Measurements from ENCODE around the gene CA10. TPM values are rescaled to one million over a fixed set of nuclear protein-coding genes. Genes with fewer than 3 reads are reported as not detected.

The CA10 gene
- total and polyA plus RNA-seq, 2 donors (not counting 3 experiments of a cell fraction or from before 2014, with no cell fraction given), result not detected

GRCh38 chr17:52160136-52160567 lies 1.6 kb upstream of the CA10 start:
- Histone ChIP-seq H3K27me3 (ENCODE audit: control insufficient read depth in 2 of 2, insufficient read depth in 2 of 2, low read length in 2 of 2) (peaks cover 4 to 6% of the 10 kb centered on the region in 2 experiments), H3K36me3 (ENCODE audit: control insufficient read depth in 2 of 2, extremely low read depth in 1 of 2, insufficient read depth in 2 of 2, low read length in 2 of 2) (no peaks in the 10 kb centered on the region), H3K4me3 (replicated peaks in 1 of 3; ENCODE audit: insufficient read depth in 1 of 3, low read depth in 1 of 3, low read length in 3 of 3) (no peak overlapping the region), H3K9me3 (replicated peaks; ENCODE audit: control insufficient read depth, insufficient read depth, low read length) (no peaks in the 10 kb centered on the region), H3K9ac (replicated peaks; ENCODE audit: extremely low read depth, insufficient read depth, low read length) (no peak overlapping the region), H3K27ac (ENCODE audit: insufficient read depth, low read depth, low read length) (no peak overlapping the region), H4K20me1 (replicated peaks; ENCODE audit: control insufficient read depth, extremely low read depth, insufficient read depth, low read length) (no peaks in the 10 kb centered on the region), H3K4me2 (ENCODE audit: insufficient read depth, low read length) (no peak overlapping the region), H3K4me1 (ENCODE audit: control insufficient read depth, extremely low read depth, insufficient read depth, low read length) (no peaks in the 10 kb centered on the region), H3K79me2 (ENCODE audit: control insufficient read depth, insufficient read depth, low read length) (no peaks in the 10 kb centered on the region), H3K9me1 (replicated peaks; ENCODE audit: control insufficient read depth, extremely low read depth, insufficient read depth, low read length) (no peaks in the 10 kb centered on the region), H2AFZ (ENCODE audit: low read depth, low read length) (no peak overlapping the region)
- intact Hi-C loops (cut with micrococcal nuclease) (no loop called here), dilution Hi-C loops (cut with MboI; ENCODE audit: extremely low pct_ligation_motif_present, low sequenced_read_pairs) (no loop called here)
- FAIRE-seq (no peak), DNase-seq (ENCODE audit: low read depth, low spot score) (no peak)
- CTCF ChIA-PET, result no interaction called here
- no TSS peak for BruUV-seq (replicated peaks)
- POLR2A ChIA-PET, result no interaction called here
- TF ChIP-seq GATA2 (IDR thresholded peaks at IDR 0.05; ENCODE audit: insufficient read depth, insufficient read length, low read depth, low read length) (no peak), EZH2 (IDR thresholded peaks at IDR 0.05; ENCODE audit: borderline replicate concordance, low read depth, low read length, severe bottlenecking) (no peak), FOS (IDR thresholded peaks at IDR 0.05; ENCODE audit: borderline replicate concordance, insufficient read depth, low read length) (no peak), CTCF (IDR thresholded peaks at IDR 0.05; ENCODE audit: extremely low read depth in 1 of 2, insufficient read depth in 1 of 2, low read depth in 1 of 2, low read length in 2 of 2) (no peak), JUN (IDR thresholded peaks at IDR 0.05; ENCODE audit: borderline replicate concordance, insufficient read depth, insufficient read length, low read depth) (no peak), MYC (IDR thresholded peaks at IDR 0.05; ENCODE audit: low read depth, low read length) (no peak), POLR2AphosphoS5 (IDR thresholded peaks at IDR 0.05; ENCODE audit: insufficient read depth, low read depth, low read length) (no peak), MAX (IDR thresholded peaks at IDR 0.05; ENCODE audit: insufficient read depth, insufficient read length) (no peak), POLR2A (IDR thresholded peaks at IDR 0.05; ENCODE audit: low read depth, low read length) (no peak)
